Esophagus muscularis mucosa (tissue), 4 donors: Measurements from ENCODE around the gene ALDH3A2.

Experiments
- EP300 ChIP-seq: sonication (generic); formaldehyde crosslinking; IDR thresholded peaks from one replicate; pipeline ENCODE4 v1.6.1; 2017; ENCODE audit warnings: antibody characterized with exemption
- POLR2A ChIP-seq: fragments of 450-650 bp; IDR thresholded peaks from one replicate; pipeline ENCODE4 v1.6.1; 2017; ENCODE audit warnings: antibody characterized with exemption, moderate library complexity, mild to moderate bottlenecking, low read depth
- POLR2AphosphoS5 ChIP-seq, 2 donors: sonication (generic); formaldehyde crosslinking; IDR thresholded peaks; one replicate each; pipeline ENCODE4 v1.6.1; 2017; ENCODE audit warnings: antibody characterized with exemption in 2 of 2
- TF ChIP-seq, protein P1 (sequence below), 3 experiments: fragments of 200-600 bp in 2 of 3; fragments of 450-650 bp in 1 of 3; sonication (generic) in 2 of 3; IDR thresholded peaks; one replicate each; pipeline ENCODE4 v1.5.1; 2017 to 2019; ENCODE audit warnings: antibody characterized with exemption in 3 of 3, mild to moderate bottlenecking in 2 of 3, moderate library complexity in 1 of 3

DNA sequence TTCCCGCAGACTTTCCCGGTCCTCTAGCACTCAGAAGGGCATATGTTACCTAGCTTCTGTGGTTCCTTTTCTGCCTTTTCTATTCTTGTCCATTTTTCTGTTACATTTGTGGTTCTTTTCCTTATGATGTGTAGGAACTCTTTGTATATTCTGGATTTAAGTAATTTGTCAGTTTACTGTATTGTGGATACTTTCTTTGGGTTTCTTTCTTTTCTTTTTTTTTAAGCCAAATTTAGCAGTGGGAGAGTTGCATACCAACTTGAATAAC, 657 bp downstream of the ALDH3A2 start:
- TF ChIP-seq, protein P1, sequence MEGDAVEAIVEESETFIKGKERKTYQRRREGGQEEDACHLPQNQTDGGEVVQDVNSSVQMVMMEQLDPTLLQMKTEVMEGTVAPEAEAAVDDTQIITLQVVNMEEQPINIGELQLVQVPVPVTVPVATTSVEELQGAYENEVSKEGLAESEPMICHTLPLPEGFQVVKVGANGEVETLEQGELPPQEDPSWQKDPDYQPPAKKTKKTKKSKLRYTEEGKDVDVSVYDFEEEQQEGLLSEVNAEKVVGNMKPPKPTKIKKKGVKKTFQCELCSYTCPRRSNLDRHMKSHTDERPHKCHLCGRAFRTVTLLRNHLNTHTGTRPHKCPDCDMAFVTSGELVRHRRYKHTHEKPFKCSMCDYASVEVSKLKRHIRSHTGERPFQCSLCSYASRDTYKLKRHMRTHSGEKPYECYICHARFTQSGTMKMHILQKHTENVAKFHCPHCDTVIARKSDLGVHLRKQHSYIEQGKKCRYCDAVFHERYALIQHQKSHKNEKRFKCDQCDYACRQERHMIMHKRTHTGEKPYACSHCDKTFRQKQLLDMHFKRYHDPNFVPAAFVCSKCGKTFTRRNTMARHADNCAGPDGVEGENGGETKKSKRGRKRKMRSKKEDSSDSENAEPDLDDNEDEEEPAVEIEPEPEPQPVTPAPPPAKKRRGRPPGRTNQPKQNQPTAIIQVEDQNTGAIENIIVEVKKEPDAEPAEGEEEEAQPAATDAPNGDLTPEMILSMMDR (IDR thresholded peaks at IDR 0.05), result no peak
- no peak for TF ChIP-seq POLR2AphosphoS5 (IDR thresholded peaks at IDR 0.05)
- no peak for TF ChIP-seq POLR2A
- no peak for TF ChIP-seq EP300
